Brain microvascular endothelial cell (primary cell): ENCODE measurements around the gene RPS17.

ENCODE experiments used
- DNase-seq: peaks from one replicate; pipeline ENCODE4 v3.0.0-alpha.2; 2020
- H3K27ac ChIP-seq: fragments of 250-450 bp; sonication (Bioruptor Pico); 2 replicates; pipeline ENCODE4 v1.5.1; 2020; ENCODE audit warnings: mild to moderate bottlenecking, moderate library complexity
- H3K27me3 ChIP-seq: fragments of 250-450 bp; sonication (Bioruptor Pico); replicated peaks from 2 replicates; pipeline ENCODE4 v1.5.1; 2020; ENCODE audit warnings: mild to moderate bottlenecking
- H3K36me3 ChIP-seq: fragments of 250-450 bp; sonication (Bioruptor Pico); replicated peaks from 2 replicates; pipeline ENCODE4 v1.5.1; 2020; ENCODE audit warnings: mild to moderate bottlenecking
- H3K4me3 ChIP-seq: 2 replicates; pipeline ENCODE4 v1.5.1; 2011; ENCODE audit warnings: low read depth, mild to moderate bottlenecking, control low read depth, low read length, moderate library complexity
- CTCF ChIP-seq: IDR thresholded peaks from 2 replicates; pipeline ENCODE4 v1.5.1; 2011; ENCODE audit warnings: low read depth, mild to moderate bottlenecking, moderate library complexity, low read length, control low read depth, inconsistent platforms; ENCODE audit errors: missing control alignments
- in situ Hi-C: cut with HindIII; loops from 2 replicates; pipeline ENCODE4 v1.10.0; 2017; ENCODE audit warnings: low sequenced_read_pairs, low pct_ligation_motif_present

Gene RPS17

GRCh38 chr15:82545002-82545401 lies 4.7 kb upstream of the RPS17 start:
- DNase-seq = no peak

GRCh38 chr15:82544431-82544830 lies 4.2 kb upstream of the RPS17 start:
- H3K27ac ChIP-seq = no peak overlapping the region
- in situ Hi-C loops = no loop called here
- no peak overlapping the region for H3K4me3 ChIP-seq
- TF ChIP-seq CTCF = no peak
- DNase-seq = no peak
- H3K36me3 ChIP-seq = peaks cover 4% of the 10 kb centered on the region
- H3K27me3 ChIP-seq = no peaks in the 10 kb centered on the region

More at GRCh38 chr15:82545002-82545401, 4.7 kb upstream of the RPS17 start:
- Histone ChIP-seq H3K4me3 (no peak overlapping the region), H3K36me3 (no peaks in the 10 kb centered on the region), H3K27me3 (no peaks in the 10 kb centered on the region), H3K27ac (no peak overlapping the region)
- in situ Hi-C loops = no loop called here
- TF ChIP-seq CTCF = no peak

GRCh38 chr15:82543160-82543559 lies 2.9 kb upstream of the RPS17 start:
- no peaks in the 10 kb centered on the region for H3K27me3 ChIP-seq
- no peak overlapping the region for H3K4me3 ChIP-seq
- no peak overlapping the region for H3K27ac ChIP-seq
- peak; percentile 84 for DNase-seq
- no peak for TF ChIP-seq CTCF
- in situ Hi-C loops = no loop called here
- peaks cover 15% of the 10 kb centered on the region for H3K36me3 ChIP-seq

GRCh38 chr15:82540984-82541431 lies 751 bp upstream of the RPS17 start:
- peaks cover 36% of the 10 kb centered on the region for H3K36me3 ChIP-seq
- no peak for DNase-seq
- no peak for TF ChIP-seq CTCF

GRCh38 chr15:82539691-82540054 lies 584 bp downstream of the RPS17 start:
- no peak for TF ChIP-seq CTCF
- H3K27ac ChIP-seq = peak overlapping the region; percentile 64
- peak overlapping the region; percentile 100 for H3K4me3 ChIP-seq
- DNase-seq = no peak
- H3K36me3 ChIP-seq = peaks cover 41% of the 10 kb centered on the region
- in situ Hi-C loops = no loop called here
- H3K27me3 ChIP-seq = no peaks in the 10 kb centered on the region

More at GRCh38 chr15:82540984-82541431, 751 bp upstream of the RPS17 start:
- Histone ChIP-seq H3K27ac (peak overlapping the region; percentile 61), H3K27me3 (no peaks in the 10 kb centered on the region), H3K4me3 (peak overlapping the region; percentile 100)
- in situ Hi-C loops = no loop called here

- Histone ChIP-seq H3K27me3 (no peaks in the 10 kb centered on the region), H3K4me3 (peak overlapping the region; percentile 100), H3K27ac (peak overlapping the region; percentile 64), H3K36me3 (peaks cover 45% of the 10 kb centered on the region)
- in situ Hi-C loops = no loop called here
- TF ChIP-seq CTCF = no peak
- no peak for DNase-seq
These were observed 1.1 kb downstream of the RPS17 start for GRCh38 chr15:82538961-82539690.
